H1 (cell line): ENCODE results near the gene GP2. TPM values are rescaled to one million over a fixed set of nuclear protein-coding genes. Genes with fewer than 3 reads are reported as not detected.

Source experiments
- CTCF ChIA-PET: fragments of 300-600 bp; sonication (Branson Sonifier 250); formaldehyde crosslinking; loops from one replicate; lab custom pipeline; 2021; ENCODE audit not compliant: partially characterized antibody; lab: Charles Lee
- POLR2A ChIA-PET: fragments of 300-600 bp; sonication (Branson Sonifier 250); formaldehyde crosslinking; loops from one replicate; lab custom pipeline; 2021; ENCODE audit warnings: inconsistent platforms; ENCODE audit not compliant: partially characterized antibody; lab: Charles Lee
- DNase-seq, 2 experiments: peaks; one replicate each; pipeline versions ENCODE4 v3.0.0 to v3.0.0-alpha.2; 2010 to 2022; ENCODE audit warnings: low spot score in 2 of 2, low read depth in 1 of 2, mixed read lengths in 1 of 2
- FAIRE-seq: peaks from 2 replicates; lab custom pipeline; 2011; peaks lifted over from hg19 to GRCh38; lab: Jason Lieb, UNC
- H2AFZ ChIP-seq: 2 replicates; pipeline ENCODE4 v1.8.1; 2012; ENCODE audit warnings: low read length, inconsistent platforms
- H2AK5ac ChIP-seq: 2 replicates; pipeline ENCODE4 v1.6.1; 2013; ENCODE audit warnings: low read depth, low read length
- H2BK120ac ChIP-seq: replicated peaks from 2 replicates; pipeline ENCODE3; 2013; ENCODE audit warnings: low read depth, low read length, inconsistent platforms
- H2BK12ac ChIP-seq: 2 replicates; pipeline ENCODE4 v1.6.1; 2013; ENCODE audit warnings: low read depth, low read length
- H2BK15ac ChIP-seq: 2 replicates; pipeline ENCODE4 v1.6.1; 2013; ENCODE audit warnings: low read length
- H2BK20ac ChIP-seq: 2 replicates; pipeline ENCODE4 v1.6.1; 2013; ENCODE audit warnings: low read length
- H2BK5ac ChIP-seq: 2 replicates; pipeline ENCODE4 v1.6.1; 2013; ENCODE audit warnings: low read depth, low read length
- H3K14ac ChIP-seq: 2 replicates; pipeline ENCODE4 v1.6.1; 2013; ENCODE audit warnings: inconsistent platforms; ENCODE audit not compliant: insufficient read length
- H3K18ac ChIP-seq: 2 replicates; pipeline ENCODE4 v1.6.1; 2013; ENCODE audit warnings: low read length; ENCODE audit errors: extremely low read depth
- H3K23ac ChIP-seq: 2 replicates; pipeline ENCODE4 v1.6.1; 2013; ENCODE audit warnings: inconsistent platforms; ENCODE audit not compliant: insufficient read length
- H3K23me2 ChIP-seq: 2 replicates; pipeline ENCODE4 v1.6.1; 2013; ENCODE audit warnings: low read depth, low read length
- H3K27ac ChIP-seq: 2 replicates; pipeline ENCODE4 v1.6.1; 2011; ENCODE audit warnings: low read depth, low read length, inconsistent platforms
- H3K27me3 ChIP-seq, 4 experiments: replicated peaks in 1 of 4; 1 replicate in 1 of 4; 2 replicates in 3 of 4; pipeline versions ENCODE4 v1.6.1 to v1.8.1; 2011 to 2013; ENCODE audit warnings: low read length in 3 of 4, mild to moderate bottlenecking in 3 of 4, inconsistent platforms in 2 of 4, mixed read lengths in 2 of 4, moderate library complexity in 1 of 4; ENCODE audit not compliant: control insufficient read depth in 3 of 4, insufficient read depth in 3 of 4; ENCODE audit errors: extremely low read depth in 1 of 4
- H3K36me3 ChIP-seq, 4 experiments: 2 replicates each; pipeline versions ENCODE4 v1.6.1 to v1.8.1; 2011 to 2013; ENCODE audit warnings: mild to moderate bottlenecking in 4 of 4, low read length in 3 of 4, moderate library complexity in 2 of 4, control low read depth in 1 of 4, inconsistent platforms in 1 of 4; ENCODE audit not compliant: insufficient read depth in 4 of 4, control insufficient read depth in 2 of 4
- H3K4ac ChIP-seq: replicated peaks from 2 replicates; pipeline ENCODE3; 2013; ENCODE audit warnings: low read length, low read depth, mixed read lengths, inconsistent platforms; ENCODE audit not compliant: insufficient read length
- H3K4me1 ChIP-seq, 4 experiments: replicated peaks in 1 of 4; 1 replicate in 1 of 4; 2 replicates in 3 of 4; pipeline versions ENCODE4 v1.6.1 to v1.8.1; 2011 to 2013; ENCODE audit warnings: low read length in 3 of 4, inconsistent platforms in 2 of 4, mixed read lengths in 1 of 4; ENCODE audit not compliant: insufficient read depth in 4 of 4, control insufficient read depth in 3 of 4
- H3K4me2 ChIP-seq, 2 experiments: 2 replicates each; pipeline versions ENCODE4 v1.6.1 to v1.8.1; 2011 to 2013; ENCODE audit warnings: low read depth in 2 of 2, low read length in 2 of 2, control low read depth in 1 of 2, inconsistent platforms in 1 of 2, mild to moderate bottlenecking in 1 of 2; ENCODE audit not compliant: insufficient read depth in 1 of 2
- H3K4me3 ChIP-seq, 4 experiments: fragments of 200-600, 300-600 bp in 1 of 4; sonication (generic), shearing (Covaris generic), sonication (Bioruptor Twin) in 1 of 4; 2 replicates each; pipeline versions ENCODE4 v1.5.1 to v1.8.1; 2011 to 2016; ENCODE audit warnings: low read length in 4 of 4, low read depth in 3 of 4, control low read depth in 2 of 4, inconsistent platforms in 2 of 4, mild to moderate bottlenecking in 2 of 4, mixed read lengths in 1 of 4, moderate library complexity in 1 of 4; ENCODE audit not compliant: insufficient read depth in 2 of 4; ENCODE audit errors: extremely low read depth in 1 of 4
- H3K56ac ChIP-seq: replicated peaks from 2 replicates; pipeline ENCODE3; 2013; ENCODE audit warnings: low read depth, mild to moderate bottlenecking, mixed read lengths, low read length, inconsistent platforms; ENCODE audit not compliant: insufficient read length
- H3K79me1 ChIP-seq: 2 replicates; pipeline ENCODE4 v1.6.1; 2013; ENCODE audit warnings: low read depth, low read length, control low read depth
- H3K79me2 ChIP-seq, 2 experiments: 2 replicates each; pipeline versions ENCODE4 v1.6.1 to v1.8.1; 2012 to 2013; ENCODE audit warnings: low read length in 2 of 2, mild to moderate bottlenecking in 2 of 2, inconsistent platforms in 1 of 2; ENCODE audit not compliant: insufficient read depth in 2 of 2, control insufficient read depth in 1 of 2
- H3K9ac ChIP-seq, 4 experiments: replicated peaks in 1 of 4; 1 replicate in 1 of 4; 2 replicates in 3 of 4; pipeline versions ENCODE4 v1.6.1 to v1.8.1; 2011 to 2013; ENCODE audit warnings: low read depth in 3 of 4, low read length in 3 of 4, control low read depth in 2 of 4, mild to moderate bottlenecking in 2 of 4, moderate library complexity in 2 of 4, inconsistent platforms in 1 of 4; ENCODE audit errors: extremely low read depth in 1 of 4
- H3K9me3 ChIP-seq, 2 experiments: 2 replicates each; pipeline versions ENCODE4 v1.6.1 to v1.8.1; 2012 to 2013; ENCODE audit warnings: mild to moderate bottlenecking in 2 of 2, moderate library complexity in 2 of 2, control low read depth in 1 of 2, inconsistent platforms in 1 of 2, low read depth in 1 of 2, low read length in 1 of 2, mixed read lengths in 1 of 2; ENCODE audit not compliant: insufficient read depth in 2 of 2
- H4K20me1 ChIP-seq, 2 experiments: replicated peaks in 1 of 2; 2 replicates each; pipeline versions ENCODE3 to v1.8.1; 2011 to 2013; ENCODE audit warnings: inconsistent platforms in 2 of 2, low read length in 2 of 2, mild to moderate bottlenecking in 1 of 2; ENCODE audit not compliant: insufficient read depth in 2 of 2, control insufficient read depth in 1 of 2
- H4K5ac ChIP-seq: 2 replicates; pipeline ENCODE4 v1.6.1; 2013; ENCODE audit warnings: low read length, low read depth, mixed read lengths, inconsistent platforms; ENCODE audit not compliant: insufficient read length
- H4K8ac ChIP-seq: 2 replicates; pipeline ENCODE4 v1.8.0; 2013; ENCODE audit warnings: mild to moderate bottlenecking, moderate library complexity, low read length, inconsistent platforms; ENCODE audit not compliant: insufficient read depth; ENCODE audit errors: extremely low read depth
- H4K91ac ChIP-seq: replicated peaks from 2 replicates; pipeline ENCODE3; 2013; ENCODE audit warnings: low read length, mixed read lengths, inconsistent platforms; ENCODE audit not compliant: insufficient read length
- CTCF ChIP-seq, 3 experiments: IDR thresholded peaks; 1 replicate in 2 of 3; 2 replicates in 1 of 3; pipeline versions ENCODE4 v1.5.1 to v1.6.1; 2011; ENCODE audit warnings: low read length in 3 of 3, mild to moderate bottlenecking in 3 of 3, inconsistent platforms in 2 of 3, low read depth in 1 of 3, moderate library complexity in 1 of 3; ENCODE audit not compliant: insufficient read depth in 1 of 3; ENCODE audit errors: control extremely low read depth in 1 of 3
- EZH2 ChIP-seq: fragments of 200-600 bp; sonication (generic); IDR thresholded peaks from 2 replicates; pipeline ENCODE4 v1.7.1; 2012; ENCODE audit warnings: low read depth, mild to moderate bottlenecking, moderate library complexity, low read length, inconsistent platforms; ENCODE audit not compliant: severe bottlenecking
- KDM5A ChIP-seq: fragments of 200-600 bp; IDR thresholded peaks from 2 replicates; pipeline ENCODE4 v1.7.1; 2012; ENCODE audit warnings: mild to moderate bottlenecking, low read length, inconsistent platforms, mixed read lengths
- POLR2A ChIP-seq, 2 experiments: IDR thresholded peaks; 1 replicate in 1 of 2; 2 replicates in 1 of 2; pipeline ENCODE4 v1.6.1; 2011; ENCODE audit warnings: low read depth in 2 of 2, low read length in 2 of 2, mild to moderate bottlenecking in 2 of 2; ENCODE audit errors: control extremely low read depth in 1 of 2
- RNF2 ChIP-seq: fragments of 200-900, 300-1000 bp; sonication (generic); IDR thresholded peaks from 2 replicates; pipeline ENCODE4 v1.7.1; 2016; ENCODE audit warnings: borderline replicate concordance, low read depth, mild to moderate bottlenecking, antibody characterized with exemption, low read length; ENCODE audit not compliant: poor library complexity, severe bottlenecking; ENCODE audit errors: missing control alignments
- SP4 ChIP-seq: IDR thresholded peaks from 2 replicates; pipeline ENCODE4 v1.6.1; 2012; ENCODE audit warnings: low read length, inconsistent platforms
- SRF ChIP-seq: IDR thresholded peaks from 2 replicates; pipeline ENCODE4 v1.6.1; 2011; ENCODE audit warnings: mild to moderate bottlenecking, low read depth, low read length, moderate library complexity
- SUZ12 ChIP-seq: fragments of 200-600 bp; sonication (generic); IDR thresholded peaks from 2 replicates; pipeline ENCODE4 v1.6.1; 2012; ENCODE audit warnings: mild to moderate bottlenecking, inconsistent platforms, low read length, moderate library complexity, mixed read lengths
- TEAD4 ChIP-seq: IDR thresholded peaks from 2 replicates; pipeline ENCODE4 v1.6.1; 2012; ENCODE audit warnings: low read depth, low read length, inconsistent platforms, mixed read lengths
- YY1 ChIP-seq: IDR thresholded peaks from 2 replicates; pipeline ENCODE4 v1.6.1; 2011; ENCODE audit warnings: low read depth, mild to moderate bottlenecking, low read length
- WGBS, 2 experiments: shearing (Covaris generic) in 1 of 2; methylation state at CpG; one replicate each; pipeline versions ENCODE4 v1.1.6 to v1.1.7; 2013 to 2015; ENCODE audit warnings: low lambda C conversion rate in 2 of 2, mixed read lengths in 2 of 2, inconsistent platforms in 1 of 2, low coverage in 1 of 2, missing lambda C conversion rate in 1 of 2; ENCODE audit not compliant: insufficient replicate concordance in 2 of 2, insufficient coverage in 1 of 2, insufficient read length in 1 of 2; ENCODE audit errors: extremely low coverage in 1 of 2, missing lambda C conversion rate in 1 of 2; 5-methylcytosine and 5-hydroxymethylcytosine counted together
- polyA plus RNA-seq, 7 experiments: library from polyadenylated mRNA; depleted of rRNA in 3 of 7; stranded (reverse) in 5 of 7; unstranded in 2 of 7; fragments of >200 nt in 5 of 7; fragments of 200-250 nt in 2 of 7; gene quantifications; 1 replicate in 5 of 7; 2 replicates in 1 of 7; 4 replicates in 1 of 7; pipeline versions ENCODE4 v1.2.1 to v1.2.3, GENCODE V29; 2011 to 2013; ENCODE audit warnings: missing spikeins in 2 of 7, mixed read lengths in 2 of 7
- total RNA-seq: library from RNA; stranded (reverse); fragmentation: NEBNext Ultra II Directional; extraction: Animal tissue kit (Norgen Biotek cat#: 25700); gene quantifications from 2 replicates; pipeline ENCODE4 v1.2.1, GENCODE V29; 2021

Gene GP2
- total and polyA plus RNA-seq, 2 of the 8 experiments (the other 6 are each of a cell fraction or from before 2014, with no cell fraction given): not detected

- no peak overlapping the region for H3K18ac ChIP-seq
- WGBS, 2 experiments: 89% methylated on average over 7 of the region's 7 CpGs; no CpG with 5 or more reads in 1 of the 2 experiments
- H3K36me3 ChIP-seq: no peaks in the 10 kb centered on the region
- DNase-seq (no peak), FAIRE-seq (no peak)
- no peak overlapping the region for H2BK5ac ChIP-seq
- no peaks in the 10 kb centered on the region for H4K20me1 ChIP-seq
- POLR2A ChIA-PET: no interaction called here
- H3K4me2 ChIP-seq: no peak overlapping the region
- H3K79me1 ChIP-seq: no peaks in the 10 kb centered on the region
- H3K23ac ChIP-seq: no peak overlapping the region
- H3K27ac ChIP-seq: no peak overlapping the region
- H2AFZ ChIP-seq: no peak overlapping the region
- no peak overlapping the region for H4K91ac ChIP-seq
- H4K8ac ChIP-seq: no peak overlapping the region
- H3K79me2 ChIP-seq: no peaks in the 10 kb centered on the region
- H2BK12ac ChIP-seq: no peak overlapping the region
- H3K4me3 ChIP-seq: no peak overlapping the region
- H2BK15ac ChIP-seq: no peak overlapping the region
- H3K27me3 ChIP-seq: no peaks in the 10 kb centered on the region; a peak in 1 of 7 replicates
- no peak overlapping the region for H4K5ac ChIP-seq
- no peak overlapping the region for H3K9ac ChIP-seq
- no peak overlapping the region for H3K14ac ChIP-seq
- no peak overlapping the region for H2BK20ac ChIP-seq
- no peak overlapping the region for H2AK5ac ChIP-seq
- H2BK120ac ChIP-seq: no peak overlapping the region
- H3K56ac ChIP-seq: no peak overlapping the region
- no peaks in the 10 kb centered on the region for H3K4me1 ChIP-seq
- H3K23me2 ChIP-seq: no peaks in the 10 kb centered on the region
- H3K4ac ChIP-seq: no peak overlapping the region
- CTCF ChIA-PET: interaction anchor here (1.2 kb wide), 1 partner anchor 17 kb away, joined by 3 read pairs; no protein-coding TSS in a partner anchor
- H3K9me3 ChIP-seq: no peaks in the 10 kb centered on the region
- TF ChIP-seq KDM5A (no peak), SUZ12 (no peak), EZH2 (no peak), SP4 (no peak), SRF (no peak), POLR2A (IDR thresholded peaks at IDR 0.05; ENCODE audit: control extremely low read depth in 1 of 2, low read depth in 2 of 2, low read length in 2 of 2) (no peak), TEAD4 (no peak), CTCF (IDR thresholded peaks at IDR 0.05; ENCODE audit: control extremely low read depth in 1 of 3, insufficient read depth in 1 of 3, low read depth in 1 of 3, low read length in 3 of 3) (no peak), YY1 (no peak), RNF2 (no peak)
These were observed 9.3 kb downstream of the GP2 start for GRCh38 chr16:20318006-20318405.
